ENCODE data around the gene CBLN4.

Gene CBLN4

DNA sequence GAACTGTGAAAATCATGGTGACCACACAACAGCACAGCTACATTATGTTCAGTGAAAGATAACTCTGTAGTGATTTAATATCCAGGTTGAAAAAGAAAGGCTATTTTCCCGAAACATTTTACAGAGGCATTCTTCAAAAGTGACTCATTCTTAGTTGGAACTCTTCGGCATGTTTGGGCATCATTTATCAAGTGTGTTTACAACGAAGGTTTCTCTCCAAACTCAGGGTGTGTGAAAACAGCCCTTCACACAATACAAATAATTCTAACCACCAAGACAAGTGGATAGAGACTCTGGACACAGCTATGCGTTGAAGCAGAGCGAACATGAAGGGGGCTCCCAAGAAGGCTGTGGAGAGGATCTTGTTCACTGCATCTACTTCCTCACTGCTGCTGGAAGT lies 57.6 kb downstream of the CBLN4 start:
- CTCF ChIA-PET = interaction anchor here (0.6 kb wide), 1 partner anchor 700 kb away, joined by 3 read pairs; no protein-coding TSS in a partner anchor
- no peak overlapping the region for H3K27ac ChIP-seq
- POLR2A ChIA-PET (ENCODE audit: low non-redundant PET) = no interaction called here
- peak; percentile 25 for DNase-seq (ENCODE audit: low spot score)
- TF ChIP-seq, protein P1, sequence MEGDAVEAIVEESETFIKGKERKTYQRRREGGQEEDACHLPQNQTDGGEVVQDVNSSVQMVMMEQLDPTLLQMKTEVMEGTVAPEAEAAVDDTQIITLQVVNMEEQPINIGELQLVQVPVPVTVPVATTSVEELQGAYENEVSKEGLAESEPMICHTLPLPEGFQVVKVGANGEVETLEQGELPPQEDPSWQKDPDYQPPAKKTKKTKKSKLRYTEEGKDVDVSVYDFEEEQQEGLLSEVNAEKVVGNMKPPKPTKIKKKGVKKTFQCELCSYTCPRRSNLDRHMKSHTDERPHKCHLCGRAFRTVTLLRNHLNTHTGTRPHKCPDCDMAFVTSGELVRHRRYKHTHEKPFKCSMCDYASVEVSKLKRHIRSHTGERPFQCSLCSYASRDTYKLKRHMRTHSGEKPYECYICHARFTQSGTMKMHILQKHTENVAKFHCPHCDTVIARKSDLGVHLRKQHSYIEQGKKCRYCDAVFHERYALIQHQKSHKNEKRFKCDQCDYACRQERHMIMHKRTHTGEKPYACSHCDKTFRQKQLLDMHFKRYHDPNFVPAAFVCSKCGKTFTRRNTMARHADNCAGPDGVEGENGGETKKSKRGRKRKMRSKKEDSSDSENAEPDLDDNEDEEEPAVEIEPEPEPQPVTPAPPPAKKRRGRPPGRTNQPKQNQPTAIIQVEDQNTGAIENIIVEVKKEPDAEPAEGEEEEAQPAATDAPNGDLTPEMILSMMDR (conservative IDR thresholded peaks at IDR 0.05; ENCODE audit: low read depth) = no peak

All from RWPE1 (cell line).